ENCODE data around the gene MRPS34. TPM values are rescaled to one million over a fixed set of nuclear protein-coding genes. Genes with fewer than 3 reads are reported as not detected.

Gene MRPS34
- total RNA-seq, 1 donor from 2014 or later, result 141 TPM

DNA sequence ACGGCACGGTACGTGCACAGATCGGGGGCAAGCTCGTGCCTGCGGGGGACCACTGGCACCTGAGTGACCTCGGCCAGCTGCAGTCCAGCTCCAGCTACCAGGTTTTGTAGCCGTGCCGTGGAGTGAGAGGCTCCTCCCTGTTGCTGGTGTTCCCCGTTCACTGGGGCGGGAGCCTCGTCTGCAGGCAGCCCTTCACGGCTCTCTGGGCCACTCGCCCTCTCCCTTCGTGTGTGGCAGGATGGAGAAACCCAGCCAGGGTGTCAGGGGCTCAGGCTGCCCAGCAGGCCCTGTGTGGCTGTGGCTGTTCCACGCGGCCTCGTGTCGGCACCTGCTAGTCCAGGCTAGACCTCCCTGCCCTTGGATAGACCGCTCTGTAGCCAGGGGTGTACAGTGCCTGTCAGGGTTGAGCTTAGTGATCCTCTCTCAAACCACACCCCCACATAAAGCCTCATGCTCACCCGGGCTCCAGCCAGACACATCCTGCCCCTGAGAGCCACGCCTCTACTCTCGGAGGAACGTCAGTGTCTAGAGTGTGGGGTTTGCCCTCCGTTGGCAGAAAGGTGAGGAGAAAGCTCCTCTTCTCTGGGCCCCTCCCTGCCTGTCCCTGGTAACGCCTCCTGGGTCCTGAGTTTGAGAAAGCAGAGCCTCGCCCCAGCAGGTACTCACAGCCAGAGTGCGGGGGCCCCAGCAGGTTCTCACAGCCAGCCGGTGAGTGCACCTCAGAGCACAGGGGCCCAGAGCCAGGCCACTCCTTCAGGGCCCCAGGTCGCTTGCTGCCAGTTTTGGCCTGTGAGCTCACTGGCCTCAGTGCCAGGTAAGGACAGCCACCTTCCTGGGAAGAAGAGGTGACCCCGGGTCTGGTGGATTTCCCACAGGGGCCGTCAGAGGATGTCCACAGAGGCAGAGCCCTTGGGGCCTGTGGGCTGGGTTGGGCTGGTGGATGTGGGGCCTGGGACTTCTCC, 29.3 kb downstream of the MRPS34 start:
- no peaks in the 10 kb centered on the region for H3K4me1 Mint-ChIP-seq
- no peaks in the 10 kb centered on the region for H3K9me3 Mint-ChIP-seq
- no peaks in the 10 kb centered on the region for H3K27me3 Mint-ChIP-seq (ENCODE audit: low read depth)
- TF ChIP-seq, protein P1, sequence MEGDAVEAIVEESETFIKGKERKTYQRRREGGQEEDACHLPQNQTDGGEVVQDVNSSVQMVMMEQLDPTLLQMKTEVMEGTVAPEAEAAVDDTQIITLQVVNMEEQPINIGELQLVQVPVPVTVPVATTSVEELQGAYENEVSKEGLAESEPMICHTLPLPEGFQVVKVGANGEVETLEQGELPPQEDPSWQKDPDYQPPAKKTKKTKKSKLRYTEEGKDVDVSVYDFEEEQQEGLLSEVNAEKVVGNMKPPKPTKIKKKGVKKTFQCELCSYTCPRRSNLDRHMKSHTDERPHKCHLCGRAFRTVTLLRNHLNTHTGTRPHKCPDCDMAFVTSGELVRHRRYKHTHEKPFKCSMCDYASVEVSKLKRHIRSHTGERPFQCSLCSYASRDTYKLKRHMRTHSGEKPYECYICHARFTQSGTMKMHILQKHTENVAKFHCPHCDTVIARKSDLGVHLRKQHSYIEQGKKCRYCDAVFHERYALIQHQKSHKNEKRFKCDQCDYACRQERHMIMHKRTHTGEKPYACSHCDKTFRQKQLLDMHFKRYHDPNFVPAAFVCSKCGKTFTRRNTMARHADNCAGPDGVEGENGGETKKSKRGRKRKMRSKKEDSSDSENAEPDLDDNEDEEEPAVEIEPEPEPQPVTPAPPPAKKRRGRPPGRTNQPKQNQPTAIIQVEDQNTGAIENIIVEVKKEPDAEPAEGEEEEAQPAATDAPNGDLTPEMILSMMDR (conservative IDR thresholded peaks at IDR 0.05), result no peak
- no peak for DNase-seq (ENCODE audit: low read depth, low spot score)
- no peaks in the 10 kb centered on the region for H3K36me3 Mint-ChIP-seq (ENCODE audit: low read depth)
- no peak overlapping the region for H3K27ac Mint-ChIP-seq (ENCODE audit: unreplicated experiment)
- H3K4me3 Mint-ChIP-seq, result no peak overlapping the region

DNA sequence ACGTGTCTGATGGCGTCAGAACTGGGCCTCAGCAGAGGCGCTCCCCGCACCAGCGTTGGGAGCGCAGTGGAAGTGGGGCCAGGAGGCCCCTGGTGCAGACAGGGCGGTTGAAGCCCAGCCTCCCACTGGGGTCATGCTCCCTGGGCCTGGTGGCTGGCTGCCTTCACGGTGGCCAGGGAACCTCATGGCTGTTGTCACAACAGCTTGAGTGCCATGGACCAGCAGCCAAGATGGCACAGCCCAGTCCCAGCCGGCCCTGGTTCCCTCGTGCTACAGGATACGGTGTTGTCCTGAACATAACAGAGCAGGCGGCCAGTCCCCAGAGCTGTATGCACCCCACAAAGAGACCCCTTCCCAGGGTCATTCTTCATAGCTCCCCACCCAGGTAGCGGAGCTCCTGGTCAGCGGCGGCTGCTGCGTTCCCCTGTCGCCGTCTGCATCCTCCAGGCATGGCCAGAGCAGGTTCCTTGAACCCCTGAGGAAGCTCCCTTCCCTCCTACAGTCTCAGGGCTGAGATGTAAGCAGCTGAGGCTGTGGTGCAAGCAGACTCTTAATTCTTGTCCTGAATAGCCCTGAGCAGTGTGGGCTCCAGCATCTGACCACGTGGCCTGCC, 31.3 kb downstream of the MRPS34 start:
- no peaks in the 10 kb centered on the region for H3K36me3 Mint-ChIP-seq (ENCODE audit: low read depth)
- no peaks in the 10 kb centered on the region for H3K9me3 Mint-ChIP-seq
- H3K4me3 Mint-ChIP-seq, result no peak overlapping the region
- no peaks in the 10 kb centered on the region for H3K27me3 Mint-ChIP-seq (ENCODE audit: low read depth)
- DNase-seq (ENCODE audit: low read depth, low spot score), result no peak
- TF ChIP-seq, protein P1 (conservative IDR thresholded peaks at IDR 0.05), result no peak
- H3K4me1 Mint-ChIP-seq, result no peaks in the 10 kb centered on the region
- no peak overlapping the region for H3K27ac Mint-ChIP-seq (ENCODE audit: unreplicated experiment)

DNA sequence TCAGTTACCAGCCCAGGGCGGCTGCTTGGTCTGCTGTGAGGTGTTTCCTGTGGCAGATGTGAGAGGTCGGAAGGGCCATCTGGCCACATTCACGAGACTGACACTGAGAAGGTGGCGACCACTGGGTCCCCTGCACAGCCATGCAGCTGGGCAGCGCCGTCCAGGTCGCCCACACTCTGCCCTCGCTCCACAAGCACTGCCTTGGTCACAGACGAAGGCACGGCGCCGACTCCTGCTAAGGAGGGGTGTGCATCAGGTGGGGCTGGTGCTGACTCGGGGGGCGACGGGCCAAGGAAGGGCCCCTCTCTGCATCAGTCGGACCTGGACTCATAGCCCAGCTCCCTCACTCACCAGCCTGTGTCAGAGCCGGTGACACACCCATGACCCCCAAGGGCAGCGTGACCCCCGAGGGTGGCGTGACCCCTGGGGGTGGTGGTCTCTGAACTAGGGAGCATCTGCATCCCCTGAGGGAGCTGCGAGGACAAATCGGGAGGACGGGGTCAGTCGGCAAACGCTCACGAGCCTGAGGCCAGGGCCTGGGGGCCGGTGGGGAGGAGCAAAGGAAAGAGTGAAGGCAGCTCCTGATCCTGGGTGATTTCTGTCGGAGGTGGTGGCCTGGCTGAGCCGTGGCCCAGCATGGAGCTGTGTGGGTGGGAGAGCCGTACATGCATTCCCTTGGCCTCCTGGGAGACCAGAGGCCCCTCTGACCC, 32.0 kb downstream of the MRPS34 start:
- TF ChIP-seq, protein P1 (conservative IDR thresholded peaks at IDR 0.05), result no peak
- H3K27ac Mint-ChIP-seq (ENCODE audit: unreplicated experiment), result peak overlapping the region; percentile 43
- no peaks in the 10 kb centered on the region for H3K4me1 Mint-ChIP-seq
- H3K9me3 Mint-ChIP-seq, result no peaks in the 10 kb centered on the region
- no peak for DNase-seq (ENCODE audit: low read depth, low spot score)
- no peaks in the 10 kb centered on the region for H3K27me3 Mint-ChIP-seq (ENCODE audit: low read depth)
- H3K4me3 Mint-ChIP-seq, result no peak overlapping the region
- H3K36me3 Mint-ChIP-seq (ENCODE audit: low read depth), result no peaks in the 10 kb centered on the region

DNA sequence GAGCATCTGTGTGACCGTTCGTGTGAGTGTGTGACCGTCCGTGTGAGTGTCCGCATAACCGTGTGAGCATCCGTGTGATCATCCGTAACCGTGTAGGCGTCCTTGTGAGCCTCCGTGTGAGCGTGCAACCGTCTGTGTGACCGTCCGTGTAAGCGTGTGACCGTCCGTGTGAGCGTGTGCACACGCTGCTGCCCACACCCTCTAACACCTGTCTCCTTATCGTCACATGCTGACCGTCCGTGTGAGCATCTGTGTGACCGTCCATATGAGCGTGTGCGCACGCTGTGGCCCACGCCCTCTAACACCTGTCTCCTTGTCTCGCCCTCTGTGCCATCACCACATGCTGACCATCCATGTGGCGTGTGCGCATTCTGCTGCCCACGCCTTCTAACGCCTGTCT, 32.7 kb downstream of the MRPS34 start:
- H3K27ac Mint-ChIP-seq (ENCODE audit: unreplicated experiment), result no peak overlapping the region
- no peaks in the 10 kb centered on the region for H3K4me1 Mint-ChIP-seq
- H3K36me3 Mint-ChIP-seq (ENCODE audit: low read depth), result no peaks in the 10 kb centered on the region
- H3K9me3 Mint-ChIP-seq, result no peaks in the 10 kb centered on the region
- TF ChIP-seq, protein P1 (conservative IDR thresholded peaks at IDR 0.05), result no peak
- H3K4me3 Mint-ChIP-seq, result no peak overlapping the region
- H3K27me3 Mint-ChIP-seq (ENCODE audit: low read depth), result no peaks in the 10 kb centered on the region
- no peak for DNase-seq (ENCODE audit: low read depth, low spot score)

DNA sequence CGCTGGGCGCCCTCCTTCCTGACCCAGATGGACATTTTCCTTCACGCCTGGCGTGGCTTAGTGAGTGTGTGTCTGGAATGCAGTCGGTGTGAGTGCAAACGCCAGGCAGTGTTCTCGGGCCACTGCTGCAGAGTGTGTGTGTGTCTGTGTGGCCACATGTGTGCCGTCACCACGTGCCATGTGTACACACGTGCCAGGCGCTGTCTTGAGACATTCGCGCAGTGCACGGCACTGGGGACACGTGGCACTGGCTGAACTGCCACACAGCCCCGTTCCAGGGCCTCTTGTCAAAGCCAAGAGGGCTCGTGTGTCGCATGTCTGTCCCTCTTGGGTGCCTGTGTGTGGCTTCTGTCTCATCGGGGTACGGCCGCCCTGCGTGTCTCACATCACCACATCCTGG, 38.1 kb downstream of the MRPS34 start:
- TF ChIP-seq, protein P1 (conservative IDR thresholded peaks at IDR 0.05), result no peak
- no peak overlapping the region for H3K27ac Mint-ChIP-seq (ENCODE audit: unreplicated experiment)
- H3K9me3 Mint-ChIP-seq, result no peaks in the 10 kb centered on the region

More for the DNA sequence above, 38.1 kb downstream of the MRPS34 start:
- no peaks in the 10 kb centered on the region for H3K4me1 Mint-ChIP-seq
- H3K36me3 Mint-ChIP-seq (ENCODE audit: low read depth), result no peaks in the 10 kb centered on the region
- no peaks in the 10 kb centered on the region for H3K27me3 Mint-ChIP-seq (ENCODE audit: low read depth)
- DNase-seq (ENCODE audit: low read depth, low spot score), result no peak
- no peak overlapping the region for H3K4me3 Mint-ChIP-seq

All from neural crest cell (in vitro differentiated cells).